Ovary (tissue), 9 donors: ENCODE measurements around the gene AKAP12. TPM values are rescaled to one million over a fixed set of nuclear protein-coding genes. Genes with fewer than 3 reads are reported as not detected.

ENCODE experiments used
- DNase-seq, 5 donors: peaks; one replicate each; pipeline ENCODE4 v3.0.0-alpha.2; 2019 to 2020
- H3K27ac ChIP-seq, 2 donors: fragments of 200-600 bp; one replicate each; pipeline versions ENCODE4 v1.5.1 to v1.8.0; 2019 to 2022
- H3K27me3 ChIP-seq: fragments of 200-600 bp; one replicate; pipeline ENCODE4 v1.8.0; 2022
- H3K36me3 ChIP-seq: fragments of 200-600 bp; sonication (generic); one replicate; pipeline ENCODE4 v1.5.1; 2019
- H3K4me1 ChIP-seq: one replicate; pipeline ENCODE4 v1.8.1; 2013; ENCODE audit warnings: mild to moderate bottlenecking, moderate library complexity; ENCODE audit not compliant: insufficient read depth
- H3K4me3 ChIP-seq: fragments of 200-600 bp; sonication (generic); one replicate; pipeline ENCODE4 v1.5.1; 2017
- H3K9me3 ChIP-seq, 2 donors: fragments of 200-600 bp in 1 of 2; sonication (generic) in 1 of 2; one replicate each; pipeline versions ENCODE4 v1.5.1 to v1.8.1; 2013 to 2019; ENCODE audit warnings: mild to moderate bottlenecking in 1 of 2, moderate library complexity in 1 of 2
- CTCF ChIP-seq, 3 donors: fragments of 450-650 bp in 2 of 3; fragments of 200-600 bp in 1 of 3; IDR thresholded peaks; one replicate each; pipeline versions ENCODE4 v1.5.1 to v1.8.0; 2016 to 2022; ENCODE audit warnings: antibody characterized with exemption in 3 of 3, mild to moderate bottlenecking in 1 of 3
- EP300 ChIP-seq: sonication (generic); formaldehyde crosslinking; IDR thresholded peaks from one replicate; pipeline ENCODE4 v1.6.1; 2017; ENCODE audit warnings: antibody characterized with exemption
- POLR2A ChIP-seq: fragments of 450-650 bp; IDR thresholded peaks from one replicate; pipeline ENCODE4 v1.6.1; 2017; ENCODE audit warnings: antibody characterized with exemption, mild to moderate bottlenecking, moderate library complexity
- WGBS, 3 donors: extraction: QIAGEN DNeasy Blood & Tissue Kit in 1 of 3; methylation state at CpG; one replicate each; pipeline versions ENCODE4 v1.1.5 to v1.1.7; 2013 to 2017; 5-methylcytosine and 5-hydroxymethylcytosine counted together
- intact Hi-C, 4 donors: fragments of 100-400 bp; cut with DNase I; formaldehyde crosslinking; loops; one replicate each; pipeline versions ENCODE4 v1.11.0 to v1.15.1; 2022 to 2023
- polyA plus RNA-seq, 2 donors: library from polyadenylated mRNA; stranded (reverse); fragments of 200-250 nt in 1 of 2; fragments of 350-450 nt in 1 of 2; fragmentation: Illumina TruSeq in 1 of 2; extraction: RNeasy Lipid Tissue Mini Kit (QIAGEN cat#74804) in 1 of 2; gene quantifications; one replicate each; pipeline ENCODE4 v1.2.3, GENCODE V29; 2013 to 2014
- total RNA-seq, 7 donors: library from RNA; depleted of rRNA in 2 of 7; stranded (reverse); fragments of >200 nt in 2 of 7; fragmentation: NEBNext Ultra II Directional in 3 of 7; extraction: Animal tissue kit (Norgen Biotek cat#: 25700) in 3 of 7; gene quantifications; one replicate each; pipeline versions ENCODE4 v1.1.0 to v1.2.4, GENCODE V29; 2016 to 2023
- donor health status: DM: no; HTN: no; CAD: no; lungs with moderate emphysema.
- donor health status: DM: no; HTN: no; CAD: no.
- donor health status: Bipolar disorder and iron deficiency.
- donor health status: DM: yes; HTN: yes; CAD: no.
- donor health status: DM: no; HTN: no; CAD: no.
- donor health status: DM: yes; HTN: yes; CAD: no.

AKAP12 gene
- total and polyA plus RNA-seq, 9 donors: 67.2 to 246 (median 125) TPM

- Histone ChIP-seq H3K27me3 (no peaks in the 10 kb centered on the region), H3K9me3 (no peaks in the 10 kb centered on the region), H3K27ac (no peak overlapping the region), H3K36me3 (no peaks in the 10 kb centered on the region), H3K4me3 (no peak overlapping the region), H3K4me1 (no peaks in the 10 kb centered on the region)
- DNase-seq: no peak
- TF ChIP-seq CTCF (IDR thresholded peaks at IDR 0.05) (no peak), EP300 (no peak), POLR2A (no peak)
- WGBS, 3 donors: 74 to 83% (median 82%) methylated on average over 6 of the region's 6 CpGs
- intact Hi-C loops: no loop called here
These were observed 23.0 kb upstream of the AKAP12 start for GRCh38 chr6:151216804-151217203.

GRCh38 chr6:151219192-151219591, 20.6 kb upstream of the AKAP12 start:
- intact Hi-C loops: no loop called here
- Histone ChIP-seq H3K36me3 (no peaks in the 10 kb centered on the region), H3K27me3 (no peaks in the 10 kb centered on the region), H3K9me3 (no peaks in the 10 kb centered on the region), H3K27ac (no peak overlapping the region), H3K4me3 (no peak overlapping the region), H3K4me1 (no peaks in the 10 kb centered on the region)
- DNase-seq: no peak
- 91 to 94% (median 92%) methylated on average over 3 of the region's 3 CpGs for WGBS, 3 donors
- TF ChIP-seq POLR2A: no peak

- Histone ChIP-seq H3K4me1 (no peaks in the 10 kb centered on the region), H3K9me3 (no peaks in the 10 kb centered on the region), H3K36me3 (no peaks in the 10 kb centered on the region), H3K27ac (no peak overlapping the region), H3K27me3 (no peaks in the 10 kb centered on the region), H3K4me3 (no peak overlapping the region)
- no peak for DNase-seq
- intact Hi-C loops: no loop called here
- TF ChIP-seq EP300 (no peak), POLR2A (no peak), CTCF (IDR thresholded peaks at IDR 0.05) (no peak)
These were observed 15.7 kb upstream of the AKAP12 start for GRCh38 chr6:151224076-151224475.

- H3K36me3 ChIP-seq: no peaks in the 10 kb centered on the region
- WGBS, 3 donors: 96 to 97% (median 97%) methylated on average over 11 of the region's 11 CpGs
- H3K9me3 ChIP-seq: no peaks in the 10 kb centered on the region
- H3K27me3 ChIP-seq: no peaks in the 10 kb centered on the region
- intact Hi-C loops: no loop called here
- H3K4me1 ChIP-seq: no peaks in the 10 kb centered on the region
- TF ChIP-seq POLR2A (no peak), EP300 (no peak), CTCF (IDR thresholded peaks at IDR 0.05) (no peak)
- no peak overlapping the region for H3K4me3 ChIP-seq
- no peak overlapping the region for H3K27ac ChIP-seq
- DNase-seq: no peak
These were observed 13.8 kb upstream of the AKAP12 start for GRCh38 chr6:151225919-151226318.

- no peaks in the 10 kb centered on the region for H3K27me3 ChIP-seq
- H3K36me3 ChIP-seq: no peaks in the 10 kb centered on the region
- WGBS, 3 donors: 81 to 92% (median 90%) methylated on average over 3 of the region's 3 CpGs
- TF ChIP-seq EP300 (no peak), CTCF (IDR thresholded peaks at IDR 0.05) (no peak), POLR2A (no peak)
- H3K4me1 ChIP-seq: no peaks in the 10 kb centered on the region
- no peak overlapping the region for H3K4me3 ChIP-seq
- intact Hi-C loops: no loop called here
- H3K27ac ChIP-seq: no peak overlapping the region
- DNase-seq: no peak
- H3K9me3 ChIP-seq: no peaks in the 10 kb centered on the region
These were observed 10.9 kb upstream of the AKAP12 start for GRCh38 chr6:151228788-151229400.
